C4-2B (cell line): Measurements from ENCODE around the gene KAT6B.

ENCODE experiments used
- H3K27ac ChIP-seq: fragments of 450-650 bp; 2 replicates; pipeline ENCODE4 v1.5.1; 2017
- ZFX ChIP-seq: fragments of 450-650 bp; IDR thresholded peaks from 2 replicates; pipeline ENCODE4 v1.6.1; 2017
- TF ChIP-seq, protein P1 (sequence below): fragments of 450-650 bp; conservative IDR thresholded peaks from 2 replicates; pipeline ENCODE4 v1.5.1; 2017; ENCODE audit warnings: mild to moderate bottlenecking

Gene KAT6B

DNA sequence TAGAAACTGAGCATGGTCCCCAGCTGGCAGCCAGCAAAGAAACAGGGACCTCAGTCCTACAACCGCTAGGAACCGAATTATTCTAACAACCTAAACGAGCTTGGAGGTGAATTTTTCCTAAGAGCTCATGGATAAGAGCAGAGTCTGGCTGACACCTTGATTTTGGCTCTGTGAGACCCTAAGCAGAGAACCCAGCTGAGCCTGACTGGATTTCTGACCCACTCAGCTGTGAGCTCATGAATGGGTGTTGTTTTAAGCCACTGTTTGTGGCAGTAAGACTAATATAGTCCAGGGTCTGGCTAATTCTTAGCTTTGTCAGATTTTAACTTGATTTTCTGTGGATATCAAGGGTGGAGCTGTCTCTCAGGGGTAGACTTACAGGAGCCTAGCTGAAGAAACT, 77.1 kb downstream of the KAT6B start:
- H3K27ac ChIP-seq: no peak overlapping the region
- TF ChIP-seq, protein P1, sequence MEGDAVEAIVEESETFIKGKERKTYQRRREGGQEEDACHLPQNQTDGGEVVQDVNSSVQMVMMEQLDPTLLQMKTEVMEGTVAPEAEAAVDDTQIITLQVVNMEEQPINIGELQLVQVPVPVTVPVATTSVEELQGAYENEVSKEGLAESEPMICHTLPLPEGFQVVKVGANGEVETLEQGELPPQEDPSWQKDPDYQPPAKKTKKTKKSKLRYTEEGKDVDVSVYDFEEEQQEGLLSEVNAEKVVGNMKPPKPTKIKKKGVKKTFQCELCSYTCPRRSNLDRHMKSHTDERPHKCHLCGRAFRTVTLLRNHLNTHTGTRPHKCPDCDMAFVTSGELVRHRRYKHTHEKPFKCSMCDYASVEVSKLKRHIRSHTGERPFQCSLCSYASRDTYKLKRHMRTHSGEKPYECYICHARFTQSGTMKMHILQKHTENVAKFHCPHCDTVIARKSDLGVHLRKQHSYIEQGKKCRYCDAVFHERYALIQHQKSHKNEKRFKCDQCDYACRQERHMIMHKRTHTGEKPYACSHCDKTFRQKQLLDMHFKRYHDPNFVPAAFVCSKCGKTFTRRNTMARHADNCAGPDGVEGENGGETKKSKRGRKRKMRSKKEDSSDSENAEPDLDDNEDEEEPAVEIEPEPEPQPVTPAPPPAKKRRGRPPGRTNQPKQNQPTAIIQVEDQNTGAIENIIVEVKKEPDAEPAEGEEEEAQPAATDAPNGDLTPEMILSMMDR: no peak
- no peak for TF ChIP-seq ZFX

GRCh38 chr10:74906611-74907198, 80.3 kb downstream of the KAT6B start:
- H3K27ac ChIP-seq: no peak overlapping the region
- TF ChIP-seq, protein P1: no peak
- TF ChIP-seq ZFX: no peak

- TF ChIP-seq, protein P1: no peak
- TF ChIP-seq ZFX: no peak
- no peak overlapping the region for H3K27ac ChIP-seq
Observed at GRCh38 chr10:74909670-74910069, 83.3 kb downstream of the KAT6B start.

- no peak for TF ChIP-seq ZFX
- TF ChIP-seq, protein P1: no peak
- H3K27ac ChIP-seq: no peak overlapping the region
Observed at GRCh38 chr10:74910241-74910975, 84.0 kb downstream of the KAT6B start.

DNA sequence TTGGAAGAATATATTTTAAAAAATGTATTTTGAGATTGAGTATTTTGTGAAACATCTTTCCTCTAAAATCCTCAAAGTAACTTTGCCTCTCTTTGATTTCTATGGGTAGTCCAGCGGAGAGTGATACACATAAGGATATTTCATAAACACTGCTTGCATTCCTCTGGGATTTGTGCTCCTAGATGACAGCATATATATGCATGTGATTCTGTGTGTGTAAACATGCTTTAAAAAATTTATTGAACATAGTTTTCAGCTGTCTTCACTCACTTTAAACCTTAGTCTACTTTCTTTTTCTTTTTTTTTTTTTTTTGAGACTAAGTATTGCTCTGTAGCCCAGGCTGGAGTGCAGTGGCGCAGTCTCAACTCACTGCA, 84.6 kb downstream of the KAT6B start:
- no peak overlapping the region for H3K27ac ChIP-seq
- TF ChIP-seq ZFX: no peak
- TF ChIP-seq, protein P1: no peak

DNA sequence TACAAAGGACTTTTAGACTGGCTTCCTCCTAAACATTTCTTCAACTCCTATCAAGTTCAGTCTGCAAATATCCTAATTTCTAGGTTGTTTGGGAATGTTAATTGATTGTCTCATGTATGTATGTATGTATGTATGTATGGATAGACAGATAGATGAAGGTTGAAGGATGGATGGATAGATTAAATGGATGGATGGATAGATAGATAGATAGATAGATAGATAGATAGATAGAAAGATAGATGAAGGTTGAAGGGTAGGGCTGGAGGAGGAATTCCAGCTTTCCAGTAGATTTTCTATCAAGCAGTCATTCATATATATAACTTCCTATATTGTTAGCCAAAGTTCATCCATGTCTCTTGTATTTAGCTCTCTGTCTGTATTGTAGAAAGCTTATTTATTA, 85.8 kb downstream of the KAT6B start:
- TF ChIP-seq, protein P1: no peak
- no peak for TF ChIP-seq ZFX
- no peak overlapping the region for H3K27ac ChIP-seq

GRCh38 chr10:74912682-74913081, 86.3 kb downstream of the KAT6B start:
- TF ChIP-seq, protein P1: no peak
- TF ChIP-seq ZFX: no peak
- H3K27ac ChIP-seq: no peak overlapping the region
